ENCODE measurements around the gene PTPN18.
A peak's percentile ranks its signal among the peaks of the same experiment; 100 is the strongest.

PTPN18 gene

DNA sequence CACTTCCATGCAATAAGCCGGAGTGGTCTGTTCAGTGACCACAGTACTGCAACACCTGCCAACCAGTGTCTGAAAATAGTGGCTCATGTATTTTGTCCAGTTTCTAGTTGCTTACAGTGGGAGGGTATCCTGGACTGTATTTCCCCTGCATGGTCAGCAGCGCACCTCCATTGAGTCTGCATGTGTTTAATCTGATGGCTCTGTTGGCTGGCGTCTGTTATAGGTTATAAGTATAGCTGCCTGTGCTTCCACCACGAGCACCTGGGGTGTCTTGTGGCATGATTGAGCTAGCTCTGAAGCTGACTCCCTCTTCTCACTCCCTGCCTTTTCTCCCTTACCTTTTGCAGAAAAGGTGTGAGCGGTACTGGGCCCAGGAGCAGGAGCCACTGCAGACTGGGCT, 12.9 kb downstream of the PTPN18 start:
- DNase-seq: no peak

DNA sequence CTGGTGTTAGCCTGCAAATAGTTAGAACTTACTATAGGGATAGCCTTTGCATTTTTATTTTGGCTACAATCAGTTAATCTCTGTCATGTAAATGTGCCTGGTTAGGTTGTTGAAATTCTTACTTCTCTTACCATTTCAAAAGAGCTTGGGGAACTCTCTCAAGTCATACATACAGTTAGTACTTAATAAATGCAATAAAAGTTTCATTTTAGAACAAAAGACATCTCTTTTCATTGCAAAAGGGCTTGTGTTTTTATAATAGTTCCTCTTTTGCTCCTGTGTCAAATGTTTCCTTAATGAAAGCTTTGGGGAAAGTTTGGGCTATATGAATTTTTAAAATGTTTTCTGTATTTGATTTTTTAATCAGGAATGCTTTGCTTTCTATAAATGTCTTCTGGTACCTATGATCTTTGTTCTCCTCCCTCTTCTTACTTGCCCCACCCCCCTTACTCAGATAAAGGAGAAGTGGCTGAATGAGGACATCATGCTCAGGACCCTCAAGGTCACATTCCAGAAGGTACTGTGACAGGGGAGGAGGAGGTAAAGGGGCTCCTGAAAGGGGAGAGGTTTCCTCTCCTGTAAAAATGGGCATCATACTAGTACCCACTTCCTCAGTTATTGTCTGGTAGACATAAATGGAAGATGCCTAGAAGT, 13.6 kb downstream of the PTPN18 start:
- no peak for DNase-seq

DNA sequence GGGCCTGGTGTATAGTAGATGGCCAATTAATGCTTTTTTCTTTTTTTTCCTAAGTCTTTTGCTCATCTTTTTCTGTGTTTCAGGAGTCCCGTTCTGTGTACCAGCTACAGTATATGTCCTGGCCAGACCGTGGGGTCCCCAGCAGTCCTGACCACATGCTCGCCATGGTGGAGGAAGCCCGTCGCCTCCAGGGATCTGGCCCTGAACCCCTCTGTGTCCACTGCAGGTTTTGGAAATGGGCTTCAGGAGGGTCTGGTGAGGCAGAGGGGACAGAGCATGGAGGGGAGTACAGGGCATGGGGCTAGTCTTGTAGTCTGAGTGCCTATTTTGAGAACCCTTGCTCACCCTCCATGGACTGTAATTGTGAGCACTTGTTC, 14.1 kb downstream of the PTPN18 start:
- no peak for DNase-seq

DNA sequence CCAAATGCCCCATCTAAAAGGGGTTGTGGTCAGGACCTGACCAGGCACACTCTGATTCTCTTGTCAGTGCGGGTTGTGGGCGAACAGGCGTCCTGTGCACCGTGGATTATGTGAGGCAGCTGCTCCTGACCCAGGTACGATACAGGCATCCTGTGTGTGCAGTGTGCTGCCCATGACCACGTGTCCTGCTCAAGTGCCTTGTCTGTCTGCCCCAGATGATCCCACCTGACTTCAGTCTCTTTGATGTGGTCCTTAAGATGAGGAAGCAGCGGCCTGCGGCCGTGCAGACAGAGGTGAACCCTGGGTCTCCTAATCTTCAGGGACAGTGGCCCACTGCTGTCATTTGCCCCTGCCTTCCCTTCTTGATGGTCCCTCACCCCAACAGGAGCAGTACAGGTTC, 14.6 kb downstream of the PTPN18 start:
- DNase-seq: no peak

DNA sequence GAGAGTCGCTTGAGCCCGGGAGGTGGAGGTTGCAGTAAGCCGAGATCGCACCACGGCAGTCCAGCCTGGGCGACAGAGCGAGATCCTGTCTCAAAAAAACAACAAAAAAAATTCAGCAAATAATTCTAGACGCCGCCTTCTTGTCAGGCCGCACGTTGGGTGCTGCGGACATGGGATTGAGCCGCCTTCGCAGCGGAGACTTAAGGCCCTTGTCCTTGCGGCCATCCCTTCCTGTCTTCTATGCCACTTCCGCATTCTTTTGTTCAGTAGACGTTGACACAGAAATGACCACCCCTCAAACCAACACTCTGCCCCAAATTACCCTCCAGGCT, 15.8 kb downstream of the PTPN18 start:
- no peak for DNase-seq

GRCh38 chr2:130372055-130372832, 16.4 kb downstream of the PTPN18 start:
- DNase-seq: peak; percentile 76 to 79

DNA sequence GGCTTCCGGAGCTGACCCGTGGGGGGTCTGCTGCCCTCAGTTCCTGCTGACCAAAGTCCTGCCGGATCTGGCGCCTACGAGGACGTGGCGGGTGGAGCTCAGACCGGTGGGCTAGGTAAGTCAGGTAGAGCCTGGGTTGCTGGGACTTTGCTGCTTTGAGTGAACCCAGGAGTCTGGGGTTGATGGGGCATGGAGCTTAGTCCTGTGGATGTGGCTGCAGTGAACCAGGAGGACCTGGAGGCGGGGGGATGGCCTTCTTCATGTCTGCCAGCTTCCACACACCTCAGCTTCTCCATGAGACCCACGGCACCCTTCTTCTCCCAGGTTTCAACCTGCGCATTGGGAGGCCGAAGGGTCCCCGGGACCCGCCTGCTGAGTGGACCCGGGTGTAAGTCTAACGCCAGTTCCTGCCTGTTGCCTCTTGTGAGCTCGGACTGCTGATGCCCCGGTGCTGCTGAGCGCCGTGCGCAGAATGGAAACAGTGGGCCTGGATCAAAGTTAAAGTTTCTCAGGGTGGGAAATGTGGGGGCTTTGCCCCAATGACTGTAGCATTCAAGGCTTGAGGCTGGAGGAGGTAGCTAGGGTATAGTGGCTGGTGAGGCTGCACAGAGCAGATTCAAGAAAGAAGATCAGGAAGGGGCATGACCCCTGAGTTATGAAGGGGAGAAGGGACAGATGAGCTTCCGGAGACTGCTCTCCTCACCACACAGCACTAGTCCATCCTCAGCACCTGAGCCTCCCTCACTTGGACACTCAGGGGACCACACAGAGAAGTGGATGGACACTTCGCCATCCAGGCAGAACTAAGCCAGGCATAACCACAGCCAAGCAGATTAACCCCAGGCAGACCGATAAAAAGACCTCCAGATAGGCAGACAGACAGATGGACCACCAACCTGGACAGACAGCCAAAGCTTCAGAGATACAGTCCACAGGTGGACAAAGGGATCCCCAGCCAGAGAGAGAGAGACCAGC, 17.3 kb downstream of the PTPN18 start:
- no peak for DNase-seq

GRCh38 chr2:130373808-130374365, 18.0 kb downstream of the PTPN18 start:
- DNase-seq: no peak

DNA sequence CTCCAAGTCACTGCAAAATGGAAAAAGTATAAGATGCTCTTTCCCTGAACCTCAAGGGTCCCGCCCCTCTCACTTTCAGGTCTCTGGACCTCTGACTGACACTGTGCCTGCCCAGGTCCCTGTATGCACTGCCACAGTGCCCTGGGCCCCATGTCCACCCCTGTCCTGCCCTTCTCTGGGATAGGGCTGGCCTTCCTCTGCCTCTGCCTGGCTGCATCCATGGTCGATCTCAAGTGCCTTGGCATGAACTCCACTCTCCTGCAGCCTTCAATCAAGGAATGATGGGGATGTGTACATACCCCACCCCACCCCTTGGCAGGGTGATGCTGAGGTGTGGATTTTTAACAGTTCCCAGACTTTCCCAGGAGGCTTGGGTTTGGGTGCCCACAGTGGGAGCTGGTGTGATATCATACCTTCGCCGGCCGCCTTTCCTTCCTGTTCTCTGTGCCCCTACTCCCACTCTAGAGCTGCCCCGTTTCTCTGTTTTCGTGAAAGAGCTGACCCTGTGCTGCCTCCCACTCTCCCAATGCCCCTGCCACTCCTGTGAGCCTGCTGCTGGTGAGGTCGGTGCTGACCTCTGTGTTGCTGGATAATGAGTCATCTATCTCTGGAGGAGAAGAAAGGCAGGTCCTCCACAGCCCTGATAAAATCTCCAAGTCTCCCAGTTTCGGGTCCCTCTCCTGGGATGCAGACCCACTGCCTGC, 18.9 kb downstream of the PTPN18 start:
- no peak for DNase-seq

- DNase-seq: no peak
Observed at GRCh38 chr2:130375291-130376266, 19.7 kb downstream of the PTPN18 start.

DNA sequence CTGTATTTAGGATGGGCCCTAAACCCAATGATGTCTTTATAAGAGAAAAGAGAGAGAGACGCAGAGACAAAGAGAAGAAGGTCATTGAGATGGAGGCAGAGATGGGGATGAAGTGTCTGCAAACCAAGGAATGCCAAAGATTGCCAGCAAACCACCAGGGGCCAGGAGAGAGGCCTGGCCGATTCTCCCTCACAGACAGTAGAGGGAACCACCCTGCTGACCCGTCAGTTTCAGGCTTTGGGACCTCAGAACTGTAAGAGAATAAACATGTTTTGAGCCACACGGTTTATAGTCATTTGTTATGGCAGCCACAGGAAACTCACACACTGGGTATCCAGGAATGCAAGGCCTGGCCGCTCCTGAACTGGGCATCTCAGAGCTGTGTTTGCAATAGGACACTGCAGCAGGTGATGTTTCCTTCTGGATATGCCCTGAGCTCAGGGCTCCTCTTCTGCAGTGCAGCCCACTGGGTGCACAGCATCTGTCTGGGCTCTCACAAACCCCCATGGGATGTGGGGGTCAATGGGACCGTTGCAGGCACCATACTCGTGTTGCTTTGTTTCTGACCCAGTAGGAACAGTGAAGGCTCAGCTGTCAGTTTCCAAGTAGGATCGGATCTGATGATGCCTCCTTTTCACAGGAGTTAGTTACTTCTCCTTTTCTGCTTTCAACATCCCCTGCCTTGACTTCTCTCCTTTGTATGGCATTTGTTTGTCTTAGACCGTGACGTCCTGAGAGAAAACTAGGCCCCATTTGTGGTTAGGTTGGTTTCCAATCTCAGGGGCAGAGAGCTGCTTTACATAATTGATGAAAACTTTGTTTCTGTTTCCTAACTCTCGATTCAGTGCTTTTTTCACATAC, 20.8 kb downstream of the PTPN18 start:
- DNase-seq: no peak

DNA sequence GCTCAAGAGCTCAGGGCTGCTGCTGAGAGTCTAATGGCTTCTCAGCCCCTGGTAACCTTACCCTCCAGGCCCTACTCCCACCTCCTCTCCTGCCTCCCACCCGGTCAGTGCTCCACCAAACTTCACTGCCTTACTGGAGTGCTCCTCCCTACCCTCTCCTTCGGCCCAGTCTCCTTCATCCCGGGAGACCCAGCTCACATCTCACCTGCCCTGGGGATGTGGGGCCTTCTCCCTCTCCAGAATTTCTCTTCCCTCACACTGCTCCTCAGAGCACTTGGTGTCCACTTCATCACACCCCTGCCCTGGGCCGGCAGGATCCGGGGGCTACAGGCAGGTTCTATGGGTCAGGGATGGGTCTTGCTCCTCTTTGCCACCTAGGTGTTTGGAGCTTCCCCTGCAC, 21.6 kb downstream of the PTPN18 start:
- no peak for DNase-seq

DNA sequence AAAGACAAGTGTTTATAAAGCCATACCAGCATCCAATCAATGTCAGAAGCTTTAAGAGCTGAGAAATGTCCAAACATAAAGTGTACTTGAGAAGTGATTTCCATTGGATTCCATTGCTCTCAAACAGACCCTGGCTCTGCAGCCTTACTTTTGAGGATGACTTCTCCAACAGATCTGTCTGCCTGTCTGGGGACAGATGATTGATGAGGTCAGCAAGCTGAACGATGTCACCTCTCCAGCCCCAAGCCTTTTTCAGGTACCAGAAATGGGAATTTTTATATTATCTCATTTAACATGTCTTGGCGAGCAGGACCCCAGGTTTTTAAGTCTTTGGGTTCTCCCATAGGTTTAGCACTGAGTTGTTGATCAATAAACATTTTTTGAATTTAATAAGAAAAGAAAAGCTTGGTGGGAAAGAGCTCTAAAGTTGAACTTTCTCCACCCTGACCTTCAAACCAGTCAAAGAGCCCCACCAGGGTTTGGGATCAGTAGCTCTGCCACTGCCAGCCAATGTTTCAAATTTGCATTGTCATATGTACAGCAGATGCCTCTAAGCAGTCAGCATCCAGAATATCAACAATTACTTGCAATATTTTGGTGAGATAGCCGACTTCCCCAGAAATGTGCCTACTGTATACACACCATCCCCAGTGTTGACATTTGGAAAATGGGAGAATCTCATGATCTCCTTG, 22.5 kb downstream of the PTPN18 start:
- no peak for DNase-seq

GRCh38 chr2:130378898-130379214, 23.0 kb downstream of the PTPN18 start:
- no peak for DNase-seq

GRCh38 chr2:130380096-130380934, 24.5 kb downstream of the PTPN18 start:
- DNase-seq: no peak

DNA sequence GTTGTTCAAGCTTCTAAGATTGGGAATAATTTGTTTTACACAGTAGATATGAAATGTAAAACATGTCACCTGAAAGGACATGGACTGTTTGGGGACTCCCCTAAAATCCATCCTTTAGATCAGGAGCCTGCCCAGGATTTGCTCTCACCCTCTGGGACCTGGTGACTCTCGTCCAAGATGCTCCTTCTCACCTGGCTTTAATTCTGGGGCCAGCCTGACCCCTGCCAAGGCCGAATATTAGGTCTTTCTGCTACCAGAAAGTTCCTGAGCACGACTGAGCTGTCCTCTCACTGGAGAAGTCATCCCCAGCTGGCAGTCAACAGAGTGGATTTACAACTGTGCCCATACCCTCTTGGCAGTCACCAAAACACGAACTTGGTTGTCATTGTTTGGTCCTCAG, 25.3 kb downstream of the PTPN18 start:
- DNase-seq: no peak

- DNase-seq: no peak
Observed at GRCh38 chr2:130381619-130382018, 25.8 kb downstream of the PTPN18 start.

GRCh38 chr2:130382313-130382917, 26.6 kb downstream of the PTPN18 start:
- DNase-seq: no peak

- DNase-seq: no peak
Observed at GRCh38 chr2:130385709-130386108, 29.9 kb downstream of the PTPN18 start.

Measured in stimulated activated CD4-positive, alpha-beta T cell treated with anti-CD3 and anti-CD28 coated beads, Interleukin-2, amount 100 ng/mL, for 48 hours (primary cell).